ENCODE measurements around the gene SIX2.

DNA sequence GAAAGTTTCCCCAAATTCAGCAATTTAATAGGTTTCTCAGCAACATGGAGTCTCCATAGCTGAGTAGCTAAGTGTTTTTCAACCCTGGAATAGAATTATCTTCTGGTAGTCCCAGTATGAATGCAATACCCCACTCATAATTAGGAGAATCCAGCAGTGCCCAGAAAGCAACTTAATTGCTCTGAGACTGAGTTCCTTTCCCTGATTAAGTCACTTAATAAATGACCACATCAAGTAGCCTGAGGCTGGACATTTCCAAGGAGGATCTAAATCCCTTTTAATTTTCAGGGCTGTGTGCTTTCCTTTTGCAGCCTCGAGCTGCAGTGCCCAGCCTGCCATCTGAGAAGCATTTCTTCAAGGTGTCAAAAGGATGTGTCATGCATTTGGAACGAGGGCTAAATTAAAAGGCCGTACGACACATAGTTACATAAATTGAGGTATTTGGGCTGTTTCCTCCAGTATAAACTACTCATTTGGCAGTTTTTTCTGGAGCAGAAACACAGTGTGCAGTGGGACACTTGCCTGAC lies 17.7 kb upstream of the SIX2 start:
- no peak for TF ChIP-seq JUND (IDR thresholded peaks at IDR 0.05)
- TF ChIP-seq, protein P1, sequence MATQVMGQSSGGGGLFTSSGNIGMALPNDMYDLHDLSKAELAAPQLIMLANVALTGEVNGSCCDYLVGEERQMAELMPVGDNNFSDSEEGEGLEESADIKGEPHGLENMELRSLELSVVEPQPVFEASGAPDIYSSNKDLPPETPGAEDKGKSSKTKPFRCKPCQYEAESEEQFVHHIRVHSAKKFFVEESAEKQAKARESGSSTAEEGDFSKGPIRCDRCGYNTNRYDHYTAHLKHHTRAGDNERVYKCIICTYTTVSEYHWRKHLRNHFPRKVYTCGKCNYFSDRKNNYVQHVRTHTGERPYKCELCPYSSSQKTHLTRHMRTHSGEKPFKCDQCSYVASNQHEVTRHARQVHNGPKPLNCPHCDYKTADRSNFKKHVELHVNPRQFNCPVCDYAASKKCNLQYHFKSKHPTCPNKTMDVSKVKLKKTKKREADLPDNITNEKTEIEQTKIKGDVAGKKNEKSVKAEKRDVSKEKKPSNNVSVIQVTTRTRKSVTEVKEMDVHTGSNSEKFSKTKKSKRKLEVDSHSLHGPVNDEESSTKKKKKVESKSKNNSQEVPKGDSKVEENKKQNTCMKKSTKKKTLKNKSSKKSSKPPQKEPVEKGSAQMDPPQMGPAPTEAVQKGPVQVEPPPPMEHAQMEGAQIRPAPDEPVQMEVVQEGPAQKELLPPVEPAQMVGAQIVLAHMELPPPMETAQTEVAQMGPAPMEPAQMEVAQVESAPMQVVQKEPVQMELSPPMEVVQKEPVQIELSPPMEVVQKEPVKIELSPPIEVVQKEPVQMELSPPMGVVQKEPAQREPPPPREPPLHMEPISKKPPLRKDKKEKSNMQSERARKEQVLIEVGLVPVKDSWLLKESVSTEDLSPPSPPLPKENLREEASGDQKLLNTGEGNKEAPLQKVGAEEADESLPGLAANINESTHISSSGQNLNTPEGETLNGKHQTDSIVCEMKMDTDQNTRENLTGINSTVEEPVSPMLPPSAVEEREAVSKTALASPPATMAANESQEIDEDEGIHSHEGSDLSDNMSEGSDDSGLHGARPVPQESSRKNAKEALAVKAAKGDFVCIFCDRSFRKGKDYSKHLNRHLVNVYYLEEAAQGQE (IDR thresholded peaks at IDR 0.05): no peak
